ENCODE measurements around the gene MYO7A.

DNA sequence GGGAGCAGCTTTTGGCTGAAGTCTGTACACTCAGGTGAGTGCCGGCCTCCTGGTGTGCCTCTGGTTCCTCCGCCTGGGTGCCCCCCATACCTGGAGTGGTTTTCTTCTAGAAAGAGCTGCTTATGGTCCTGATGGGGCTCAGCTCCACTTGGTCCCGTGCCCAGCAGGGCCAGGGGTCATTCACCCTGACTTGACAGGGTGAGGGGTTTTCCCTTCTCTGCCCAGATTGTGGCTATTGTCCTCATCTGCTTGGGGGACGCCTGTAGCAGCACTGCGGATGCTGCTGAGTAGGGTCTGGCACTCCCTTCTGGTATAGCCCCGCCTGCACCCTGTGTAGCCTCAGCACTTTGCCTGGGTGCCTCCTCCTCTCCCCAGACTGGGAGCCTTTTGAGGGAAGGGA is 17.2 kb upstream of the MYO7A start:
- TF ChIP-seq RXRA (IDR thresholded peaks at IDR 0.05; ENCODE audit: insufficient read depth, low read depth, low read length) (no peak), TEAD4 (IDR thresholded peaks at IDR 0.05; ENCODE audit: low read depth, low read length) (no peak), POLR2A (IDR thresholded peaks at IDR 0.05; ENCODE audit: control extremely low read depth in 1 of 2, low read depth in 2 of 2, low read length in 2 of 2) (no peak), EGR1 (IDR thresholded peaks at IDR 0.05; ENCODE audit: borderline replicate concordance, low read depth, low read length) (no peak), CEBPB (IDR thresholded peaks at IDR 0.05; ENCODE audit: low read depth, low read length) (no peak), GTF2F1 (IDR thresholded peaks at IDR 0.05; ENCODE audit: borderline replicate concordance, low read depth, low read length) (no peak), CHD1 (IDR thresholded peaks at IDR 0.05; ENCODE audit: low read depth, low read length) (no peak)
- TF ChIP-seq, protein P1, sequence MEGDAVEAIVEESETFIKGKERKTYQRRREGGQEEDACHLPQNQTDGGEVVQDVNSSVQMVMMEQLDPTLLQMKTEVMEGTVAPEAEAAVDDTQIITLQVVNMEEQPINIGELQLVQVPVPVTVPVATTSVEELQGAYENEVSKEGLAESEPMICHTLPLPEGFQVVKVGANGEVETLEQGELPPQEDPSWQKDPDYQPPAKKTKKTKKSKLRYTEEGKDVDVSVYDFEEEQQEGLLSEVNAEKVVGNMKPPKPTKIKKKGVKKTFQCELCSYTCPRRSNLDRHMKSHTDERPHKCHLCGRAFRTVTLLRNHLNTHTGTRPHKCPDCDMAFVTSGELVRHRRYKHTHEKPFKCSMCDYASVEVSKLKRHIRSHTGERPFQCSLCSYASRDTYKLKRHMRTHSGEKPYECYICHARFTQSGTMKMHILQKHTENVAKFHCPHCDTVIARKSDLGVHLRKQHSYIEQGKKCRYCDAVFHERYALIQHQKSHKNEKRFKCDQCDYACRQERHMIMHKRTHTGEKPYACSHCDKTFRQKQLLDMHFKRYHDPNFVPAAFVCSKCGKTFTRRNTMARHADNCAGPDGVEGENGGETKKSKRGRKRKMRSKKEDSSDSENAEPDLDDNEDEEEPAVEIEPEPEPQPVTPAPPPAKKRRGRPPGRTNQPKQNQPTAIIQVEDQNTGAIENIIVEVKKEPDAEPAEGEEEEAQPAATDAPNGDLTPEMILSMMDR (IDR thresholded peaks at IDR 0.05; ENCODE audit: control extremely low read depth in 1 of 3, insufficient read depth in 1 of 3, low read depth in 1 of 3, low read length in 3 of 3) = no peak
